Measurements from ENCODE around the gene LRBA. TPM values are rescaled to one million over a fixed set of nuclear protein-coding genes. Genes with fewer than 3 reads are reported as not detected.
"Not testable (repeated sequence)": the region's sequence is repeated elsewhere in the genome, so short reads cannot be mapped to it uniquely, and the experiment has no call there.

Gene LRBA
- polyA plus RNA-seq, 3 donors, result 64.0 to 70.1 (median 67.0) TPM

- no peak for DNase-seq (ENCODE audit: extremely low read depth in 1 of 11, low read depth in 9 of 11, low spot score in 4 of 11)
Measured at GRCh38 chr4:150514709-150515108, 500.4 kb downstream of the LRBA start.

GRCh38 chr4:150510176-150510865 lies 504.8 kb downstream of the LRBA start:
- DNase-seq (ENCODE audit: extremely low read depth in 1 of 11, low read depth in 9 of 11, low spot score in 4 of 11), result no peak

GRCh38 chr4:150507656-150508055 lies 507.4 kb downstream of the LRBA start:
- not testable (repeated sequence) for DNase-seq (ENCODE audit: extremely low read depth in 1 of 11, low read depth in 9 of 11, low spot score in 4 of 11)

GRCh38 chr4:150501983-150502382 lies 513.1 kb downstream of the LRBA start:
- DNase-seq (ENCODE audit: extremely low read depth in 1 of 11, low read depth in 9 of 11, low spot score in 4 of 11), result no peak

GRCh38 chr4:150501009-150501727 lies 513.9 kb downstream of the LRBA start:
- DNase-seq (ENCODE audit: extremely low read depth in 1 of 11, low read depth in 9 of 11, low spot score in 4 of 11), result no peak

GRCh38 chr4:150497612-150498011 lies 517.5 kb downstream of the LRBA start:
- no peak for DNase-seq (ENCODE audit: extremely low read depth in 1 of 11, low read depth in 9 of 11, low spot score in 4 of 11)

- no peak for DNase-seq (ENCODE audit: extremely low read depth in 1 of 11, low read depth in 9 of 11, low spot score in 4 of 11)
Measured at GRCh38 chr4:150495550-150495949, 519.5 kb downstream of the LRBA start.

GRCh38 chr4:150493851-150494250 lies 521.2 kb downstream of the LRBA start:
- DNase-seq (ENCODE audit: extremely low read depth in 1 of 11, low read depth in 9 of 11, low spot score in 4 of 11), result no peak

- DNase-seq (ENCODE audit: extremely low read depth in 1 of 11, low read depth in 9 of 11, low spot score in 4 of 11), result no peak
Measured at GRCh38 chr4:150491132-150492049, 523.7 kb downstream of the LRBA start.

GRCh38 chr4:150482581-150482980 lies 532.5 kb downstream of the LRBA start:
- no peak for DNase-seq (ENCODE audit: extremely low read depth in 1 of 11, low read depth in 9 of 11, low spot score in 4 of 11)

GRCh38 chr4:150479657-150480056 lies 535.4 kb downstream of the LRBA start:
- no peak for DNase-seq (ENCODE audit: extremely low read depth in 1 of 11, low read depth in 9 of 11, low spot score in 4 of 11)

- no peak for DNase-seq (ENCODE audit: extremely low read depth in 1 of 11, low read depth in 9 of 11, low spot score in 4 of 11)
Measured at GRCh38 chr4:150477869-150478268, 537.2 kb downstream of the LRBA start.

GRCh38 chr4:150476776-150477175 lies 538.3 kb downstream of the LRBA start:
- DNase-seq (ENCODE audit: extremely low read depth in 1 of 11, low read depth in 9 of 11, low spot score in 4 of 11), result no peak

- DNase-seq (ENCODE audit: extremely low read depth in 1 of 11, low read depth in 9 of 11, low spot score in 4 of 11), result no peak
Measured at GRCh38 chr4:150475763-150476162, 539.3 kb downstream of the LRBA start.

GRCh38 chr4:150464523-150464922 lies 550.6 kb downstream of the LRBA start:
- DNase-seq (ENCODE audit: extremely low read depth in 1 of 11, low read depth in 9 of 11, low spot score in 4 of 11), result no peak

GRCh38 chr4:150462743-150463142 lies 552.3 kb downstream of the LRBA start:
- no peak for DNase-seq (ENCODE audit: extremely low read depth in 1 of 11, low read depth in 9 of 11, low spot score in 4 of 11)

GRCh38 chr4:150461957-150462356 lies 553.1 kb downstream of the LRBA start:
- no peak for DNase-seq (ENCODE audit: extremely low read depth in 1 of 11, low read depth in 9 of 11, low spot score in 4 of 11)

- no peak for DNase-seq (ENCODE audit: extremely low read depth in 1 of 11, low read depth in 9 of 11, low spot score in 4 of 11)
Measured at GRCh38 chr4:150457802-150458201, 557.3 kb downstream of the LRBA start.

GRCh38 chr4:150451883-150452282 lies 563.2 kb downstream of the LRBA start:
- DNase-seq (ENCODE audit: extremely low read depth in 1 of 11, low read depth in 9 of 11, low spot score in 4 of 11), result no peak

GRCh38 chr4:150447356-150447755 lies 567.7 kb downstream of the LRBA start:
- DNase-seq (ENCODE audit: extremely low read depth in 1 of 11, low read depth in 9 of 11, low spot score in 4 of 11), result no peak
